ENCODE results near the gene SDK1. TPM values are rescaled to one million over a fixed set of nuclear protein-coding genes. Genes with fewer than 3 reads are reported as not detected.

SDK1 gene
- total RNA-seq, 2 experiments from 2014 or later: 0.19 to 0.36 TPM

DNA sequence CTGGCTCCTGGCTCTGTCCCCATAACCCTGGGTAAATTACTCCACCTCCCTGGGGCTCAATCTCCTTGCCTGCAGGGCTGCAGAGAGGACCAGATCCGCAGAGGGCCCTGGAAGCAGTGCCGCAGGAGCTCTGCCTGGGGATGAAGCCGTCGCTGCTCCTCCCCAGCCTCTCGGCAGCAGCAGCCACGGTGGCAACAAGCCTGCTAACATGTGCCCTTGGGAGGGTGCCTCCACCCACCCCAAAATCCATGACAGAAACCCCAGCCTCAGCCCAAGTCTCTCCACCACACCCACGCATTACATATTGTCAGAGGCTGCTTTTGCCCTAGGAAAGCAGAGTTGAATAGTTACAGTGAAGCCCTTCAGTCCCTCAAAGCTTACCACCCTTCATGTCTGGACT, 894.6 kb downstream of the SDK1 start:
- Histone ChIP-seq H4K20me1 (ENCODE audit: insufficient read depth, low read length) (no peaks in the 10 kb centered on the region), H3K27ac (ENCODE audit: low read depth, low read length, poor library complexity, severe bottlenecking) (no peak overlapping the region), H3K79me2 (ENCODE audit: insufficient read depth, low read depth, low read length) (no peaks in the 10 kb centered on the region), H3K4me2 (ENCODE audit: low read length) (no peak overlapping the region), H3K4me1 (ENCODE audit: insufficient read depth, low read length, poor library complexity, severe bottlenecking) (no peaks in the 10 kb centered on the region), H3K36me3 (ENCODE audit: insufficient read depth, low read length) (no peaks in the 10 kb centered on the region), H3K4me3 (ENCODE audit: low read depth, low read length, poor library complexity, severe bottlenecking) (no peak overlapping the region), H3K9me2 (ENCODE audit: insufficient read depth, low read length) (no peaks in the 10 kb centered on the region), H2AFZ (ENCODE audit: low read length) (no peak overlapping the region), H3K9me3 (ENCODE audit: low read length) (no peaks in the 10 kb centered on the region)
- TF ChIP-seq, protein P1, sequence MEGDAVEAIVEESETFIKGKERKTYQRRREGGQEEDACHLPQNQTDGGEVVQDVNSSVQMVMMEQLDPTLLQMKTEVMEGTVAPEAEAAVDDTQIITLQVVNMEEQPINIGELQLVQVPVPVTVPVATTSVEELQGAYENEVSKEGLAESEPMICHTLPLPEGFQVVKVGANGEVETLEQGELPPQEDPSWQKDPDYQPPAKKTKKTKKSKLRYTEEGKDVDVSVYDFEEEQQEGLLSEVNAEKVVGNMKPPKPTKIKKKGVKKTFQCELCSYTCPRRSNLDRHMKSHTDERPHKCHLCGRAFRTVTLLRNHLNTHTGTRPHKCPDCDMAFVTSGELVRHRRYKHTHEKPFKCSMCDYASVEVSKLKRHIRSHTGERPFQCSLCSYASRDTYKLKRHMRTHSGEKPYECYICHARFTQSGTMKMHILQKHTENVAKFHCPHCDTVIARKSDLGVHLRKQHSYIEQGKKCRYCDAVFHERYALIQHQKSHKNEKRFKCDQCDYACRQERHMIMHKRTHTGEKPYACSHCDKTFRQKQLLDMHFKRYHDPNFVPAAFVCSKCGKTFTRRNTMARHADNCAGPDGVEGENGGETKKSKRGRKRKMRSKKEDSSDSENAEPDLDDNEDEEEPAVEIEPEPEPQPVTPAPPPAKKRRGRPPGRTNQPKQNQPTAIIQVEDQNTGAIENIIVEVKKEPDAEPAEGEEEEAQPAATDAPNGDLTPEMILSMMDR (conservative IDR thresholded peaks at IDR 0.05; ENCODE audit: low read length): no peak
- TF ChIP-seq EZH2phosphoT487 (IDR thresholded peaks at IDR 0.05; ENCODE audit: borderline replicate concordance, low read depth, low read length): no peak
- POLR2A ChIA-PET: interaction anchor here (1.0 kb wide), 1 partner anchor 12 kb away, joined by 3 read pairs; no protein-coding TSS in a partner anchor
- CTCF ChIA-PET (ENCODE audit: unreplicated experiment): no interaction called here
- no TSS peak for BruUV-seq (replicated peaks)
- intact Hi-C loops (cut with micrococcal nuclease; ENCODE audit: unreplicated experiment): no loop called here
- no peak for DNase-seq (ENCODE audit: low spot score)

DNA sequence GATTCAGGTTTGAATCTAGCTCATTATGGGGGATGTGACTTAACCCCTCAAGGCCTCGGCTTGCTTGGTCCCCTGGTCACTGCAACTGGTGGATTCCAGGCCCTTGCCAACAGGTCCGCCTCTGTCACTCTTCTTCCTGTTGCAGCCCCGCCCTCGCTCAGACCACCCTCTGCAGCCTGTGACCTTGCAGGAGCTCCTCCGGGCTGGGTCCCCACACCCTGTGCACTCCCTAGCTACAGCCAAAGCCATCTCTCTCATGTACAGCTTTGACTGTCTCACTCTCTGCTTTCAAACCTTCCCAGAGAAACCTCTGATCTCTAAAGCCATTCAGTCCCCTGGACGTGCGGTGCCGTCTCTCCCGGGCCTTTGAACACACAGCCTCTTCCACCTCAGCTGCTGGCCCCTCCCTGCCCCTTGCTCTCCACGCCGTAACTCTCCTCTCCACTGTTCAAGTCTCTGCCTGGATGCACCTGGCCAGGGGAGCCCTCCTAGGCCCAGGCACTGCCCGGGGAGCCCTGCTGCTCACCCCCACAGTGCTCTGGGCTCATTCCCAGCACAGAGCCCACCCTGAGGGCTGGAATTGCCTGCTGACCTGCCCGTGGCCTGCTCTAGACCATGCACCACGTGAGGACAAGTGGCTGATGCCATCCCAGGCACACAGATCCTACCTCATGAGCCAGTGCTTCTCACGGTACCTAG, 895.2 kb downstream of the SDK1 start:
- Histone ChIP-seq H3K4me1 (ENCODE audit: insufficient read depth, low read length, poor library complexity, severe bottlenecking) (no peaks in the 10 kb centered on the region), H3K36me3 (ENCODE audit: insufficient read depth, low read length) (no peaks in the 10 kb centered on the region), H3K27ac (ENCODE audit: low read depth, low read length, poor library complexity, severe bottlenecking) (no peak overlapping the region), H3K9me2 (ENCODE audit: insufficient read depth, low read length) (no peaks in the 10 kb centered on the region), H3K4me2 (ENCODE audit: low read length) (no peak overlapping the region), H3K9me3 (ENCODE audit: low read length) (no peaks in the 10 kb centered on the region), H3K4me3 (ENCODE audit: low read depth, low read length, poor library complexity, severe bottlenecking) (no peak overlapping the region), H3K79me2 (ENCODE audit: insufficient read depth, low read depth, low read length) (no peaks in the 10 kb centered on the region), H2AFZ (ENCODE audit: low read length) (no peak overlapping the region), H4K20me1 (ENCODE audit: insufficient read depth, low read length) (no peaks in the 10 kb centered on the region)
- DNase-seq (ENCODE audit: low spot score): no peak
- intact Hi-C loops (cut with micrococcal nuclease; ENCODE audit: unreplicated experiment): no loop called here
- ChIA-PET POLR2A (interaction anchor here (1.0 kb wide), 1 partner anchor 11 kb away, joined by 3 read pairs; no protein-coding TSS in a partner anchor), CTCF (ENCODE audit: unreplicated experiment) (no interaction called here)
- BruUV-seq (replicated peaks): no TSS peak
- TF ChIP-seq, protein P1 (conservative IDR thresholded peaks at IDR 0.05; ENCODE audit: low read length): no peak
- TF ChIP-seq EZH2phosphoT487 (IDR thresholded peaks at IDR 0.05; ENCODE audit: borderline replicate concordance, low read depth, low read length): no peak

DNA sequence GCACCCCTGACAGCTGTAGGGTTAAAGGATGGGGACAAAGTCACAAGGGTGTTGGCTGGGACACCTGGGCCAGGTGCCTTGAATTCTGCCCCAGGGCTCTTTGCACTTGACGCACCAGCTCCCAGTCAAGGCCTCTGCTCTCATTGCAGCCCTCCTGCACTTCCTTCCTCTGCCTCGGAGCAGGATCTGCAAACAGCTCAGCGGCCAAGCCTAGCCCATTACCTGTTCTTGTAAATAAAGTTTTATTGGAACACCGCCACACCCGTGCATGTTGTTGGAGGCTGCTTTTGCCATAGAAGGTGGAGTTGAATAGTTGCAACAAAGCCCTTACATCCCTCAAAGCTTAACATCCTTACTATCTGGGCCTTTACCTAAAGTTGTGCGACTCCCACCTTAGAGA, 897.2 kb downstream of the SDK1 start:
- H4K20me1 ChIP-seq (ENCODE audit: insufficient read depth, low read length): no peaks in the 10 kb centered on the region
- H3K4me1 ChIP-seq (ENCODE audit: insufficient read depth, low read length, poor library complexity, severe bottlenecking): no peaks in the 10 kb centered on the region
- no peaks in the 10 kb centered on the region for H3K9me2 ChIP-seq (ENCODE audit: insufficient read depth, low read length)
- intact Hi-C loops (cut with micrococcal nuclease; ENCODE audit: unreplicated experiment): no loop called here
- no peaks in the 10 kb centered on the region for H3K9me3 ChIP-seq (ENCODE audit: low read length)
- no peak overlapping the region for H3K4me2 ChIP-seq (ENCODE audit: low read length)
- no peaks in the 10 kb centered on the region for H3K79me2 ChIP-seq (ENCODE audit: insufficient read depth, low read depth, low read length)
- CTCF ChIA-PET (ENCODE audit: unreplicated experiment): no interaction called here
- no peak overlapping the region for H3K4me3 ChIP-seq (ENCODE audit: low read depth, low read length, poor library complexity, severe bottlenecking)
- no peak for DNase-seq (ENCODE audit: low spot score)
- no peaks in the 10 kb centered on the region for H3K36me3 ChIP-seq (ENCODE audit: insufficient read depth, low read length)
- no peak overlapping the region for H3K27ac ChIP-seq (ENCODE audit: low read depth, low read length, poor library complexity, severe bottlenecking)
- H2AFZ ChIP-seq (ENCODE audit: low read length): no peak overlapping the region
- TF ChIP-seq EZH2phosphoT487 (IDR thresholded peaks at IDR 0.05; ENCODE audit: borderline replicate concordance, low read depth, low read length): no peak
- TF ChIP-seq, protein P1 (conservative IDR thresholded peaks at IDR 0.05; ENCODE audit: low read length): no peak
- no TSS peak for BruUV-seq (replicated peaks)
- POLR2A ChIA-PET: interaction anchor here (0.7 to 1.5 kb wide), 2 partner anchors 14 to 45 kb away, joined by 3 to 4 read pairs; no protein-coding TSS in a partner anchor

Measured in OCI-LY7 (cell line).